ENCODE results near the gene CHRND.

- TF ChIP-seq CTCF (IDR thresholded peaks at IDR 0.05) (no peak), POLR2AphosphoS5 (IDR thresholded peaks at IDR 0.05) (no peak), POLR2A (IDR thresholded peaks at IDR 0.05) (no peak)
These were observed 10.0 kb downstream of the CHRND start for GRCh38 chr2:232535761-232536530.
